Brain microvascular endothelial cell (primary cell): ENCODE measurements around the gene MELTF.

Experiments
- DNase-seq: peaks from one replicate; pipeline ENCODE4 v3.0.0-alpha.2; 2020
- H3K27ac ChIP-seq: fragments of 250-450 bp; sonication (Bioruptor Pico); 2 replicates; pipeline ENCODE4 v1.5.1; 2020; ENCODE audit warnings: mild to moderate bottlenecking, moderate library complexity
- H3K27me3 ChIP-seq: fragments of 250-450 bp; sonication (Bioruptor Pico); replicated peaks from 2 replicates; pipeline ENCODE4 v1.5.1; 2020; ENCODE audit warnings: mild to moderate bottlenecking
- H3K36me3 ChIP-seq: fragments of 250-450 bp; sonication (Bioruptor Pico); replicated peaks from 2 replicates; pipeline ENCODE4 v1.5.1; 2020; ENCODE audit warnings: mild to moderate bottlenecking
- H3K4me3 ChIP-seq: 2 replicates; pipeline ENCODE4 v1.5.1; 2011; ENCODE audit warnings: low read depth, mild to moderate bottlenecking, control low read depth, low read length, moderate library complexity
- in situ Hi-C: cut with HindIII; loops from 2 replicates; pipeline ENCODE4 v1.10.0; 2017; ENCODE audit warnings: low sequenced_read_pairs, low pct_ligation_motif_present
- TF ChIP-seq, protein P1 (sequence below): IDR thresholded peaks from 2 replicates; pipeline ENCODE4 v1.5.1; 2011; ENCODE audit warnings: low read depth, mild to moderate bottlenecking, moderate library complexity, low read length, control low read depth, inconsistent platforms; ENCODE audit errors: missing control alignments

MELTF gene

DNA sequence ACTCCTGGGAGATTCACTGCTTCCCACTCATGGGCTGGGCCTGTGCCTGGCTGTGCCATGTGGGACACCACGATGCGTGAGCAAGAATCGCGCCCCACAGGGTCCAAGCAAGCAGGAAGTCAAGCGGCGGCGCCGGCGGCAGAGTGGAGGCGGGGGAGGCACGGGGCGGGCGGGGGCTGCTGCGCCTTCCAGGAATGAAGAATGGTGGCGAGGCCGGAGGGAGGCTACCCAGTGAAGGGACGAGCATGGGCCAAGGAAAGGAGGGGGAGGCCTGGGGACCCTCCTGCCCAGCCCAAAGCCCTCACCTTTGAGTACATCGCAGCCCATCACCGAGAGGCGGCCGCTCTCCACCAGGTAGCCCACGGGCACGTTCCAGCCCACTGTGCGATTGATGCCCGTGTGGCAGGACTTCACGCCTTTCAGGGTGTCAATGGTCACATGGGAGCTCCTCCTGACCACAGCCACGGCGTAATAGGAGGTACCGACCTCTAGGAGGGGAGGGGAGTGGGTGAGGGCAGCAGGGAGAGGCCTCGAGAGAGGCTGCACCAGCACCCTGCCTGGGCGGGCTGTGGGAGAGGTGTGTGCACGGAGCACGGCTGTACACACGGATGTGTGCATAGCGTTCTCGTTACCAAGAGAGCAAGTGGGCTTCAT is 5.5 kb downstream of the MELTF start:
- in situ Hi-C loops = no loop called here
- TF ChIP-seq, protein P1, sequence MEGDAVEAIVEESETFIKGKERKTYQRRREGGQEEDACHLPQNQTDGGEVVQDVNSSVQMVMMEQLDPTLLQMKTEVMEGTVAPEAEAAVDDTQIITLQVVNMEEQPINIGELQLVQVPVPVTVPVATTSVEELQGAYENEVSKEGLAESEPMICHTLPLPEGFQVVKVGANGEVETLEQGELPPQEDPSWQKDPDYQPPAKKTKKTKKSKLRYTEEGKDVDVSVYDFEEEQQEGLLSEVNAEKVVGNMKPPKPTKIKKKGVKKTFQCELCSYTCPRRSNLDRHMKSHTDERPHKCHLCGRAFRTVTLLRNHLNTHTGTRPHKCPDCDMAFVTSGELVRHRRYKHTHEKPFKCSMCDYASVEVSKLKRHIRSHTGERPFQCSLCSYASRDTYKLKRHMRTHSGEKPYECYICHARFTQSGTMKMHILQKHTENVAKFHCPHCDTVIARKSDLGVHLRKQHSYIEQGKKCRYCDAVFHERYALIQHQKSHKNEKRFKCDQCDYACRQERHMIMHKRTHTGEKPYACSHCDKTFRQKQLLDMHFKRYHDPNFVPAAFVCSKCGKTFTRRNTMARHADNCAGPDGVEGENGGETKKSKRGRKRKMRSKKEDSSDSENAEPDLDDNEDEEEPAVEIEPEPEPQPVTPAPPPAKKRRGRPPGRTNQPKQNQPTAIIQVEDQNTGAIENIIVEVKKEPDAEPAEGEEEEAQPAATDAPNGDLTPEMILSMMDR = no peak
- Histone ChIP-seq H3K4me3 (no peak overlapping the region), H3K27ac (no peak overlapping the region), H3K27me3 (no peaks in the 10 kb centered on the region), H3K36me3 (no peaks in the 10 kb centered on the region)
- DNase-seq = no peak

DNA sequence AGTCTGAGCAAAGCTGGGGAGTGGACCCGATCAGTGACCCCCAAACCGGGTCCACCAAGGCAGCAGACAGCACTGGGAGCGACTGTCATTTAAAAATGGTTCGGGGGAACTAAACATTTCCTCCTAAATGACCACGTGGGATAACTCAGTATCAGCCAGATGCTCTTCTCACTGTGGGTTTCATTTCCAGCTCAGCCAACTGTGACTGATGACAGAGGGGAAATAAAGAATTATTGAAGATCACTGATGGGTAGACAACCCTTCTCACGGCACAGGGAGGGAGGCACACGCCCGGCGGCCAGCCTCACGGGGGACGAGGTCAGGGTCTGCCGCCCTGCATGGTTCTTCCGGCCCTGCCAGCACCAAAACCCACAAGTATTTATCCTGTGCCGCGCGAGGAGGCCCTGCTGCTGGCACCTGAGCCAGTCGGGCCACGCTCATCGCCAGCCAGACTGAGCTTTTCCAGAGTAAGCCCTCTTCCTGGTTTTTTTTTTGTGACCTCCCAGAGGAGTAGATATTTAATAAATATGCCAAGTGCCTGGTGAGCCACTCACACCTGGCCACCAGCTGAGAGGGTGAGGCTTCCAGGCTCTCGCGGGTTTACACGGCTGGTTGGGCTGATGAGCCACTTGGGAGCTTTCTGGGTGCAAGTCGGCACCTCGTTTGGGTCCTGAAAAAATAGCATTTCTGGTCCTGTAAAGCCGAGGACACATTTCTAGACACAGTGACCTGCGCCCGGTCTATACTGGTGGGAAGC is 6.2 kb downstream of the MELTF start:
- Histone ChIP-seq H3K27ac (no peak overlapping the region), H3K36me3 (no peaks in the 10 kb centered on the region), H3K27me3 (no peaks in the 10 kb centered on the region), H3K4me3 (no peak overlapping the region)
- in situ Hi-C loops = no loop called here
- no peak for DNase-seq
- TF ChIP-seq, protein P1 = no peak

DNA sequence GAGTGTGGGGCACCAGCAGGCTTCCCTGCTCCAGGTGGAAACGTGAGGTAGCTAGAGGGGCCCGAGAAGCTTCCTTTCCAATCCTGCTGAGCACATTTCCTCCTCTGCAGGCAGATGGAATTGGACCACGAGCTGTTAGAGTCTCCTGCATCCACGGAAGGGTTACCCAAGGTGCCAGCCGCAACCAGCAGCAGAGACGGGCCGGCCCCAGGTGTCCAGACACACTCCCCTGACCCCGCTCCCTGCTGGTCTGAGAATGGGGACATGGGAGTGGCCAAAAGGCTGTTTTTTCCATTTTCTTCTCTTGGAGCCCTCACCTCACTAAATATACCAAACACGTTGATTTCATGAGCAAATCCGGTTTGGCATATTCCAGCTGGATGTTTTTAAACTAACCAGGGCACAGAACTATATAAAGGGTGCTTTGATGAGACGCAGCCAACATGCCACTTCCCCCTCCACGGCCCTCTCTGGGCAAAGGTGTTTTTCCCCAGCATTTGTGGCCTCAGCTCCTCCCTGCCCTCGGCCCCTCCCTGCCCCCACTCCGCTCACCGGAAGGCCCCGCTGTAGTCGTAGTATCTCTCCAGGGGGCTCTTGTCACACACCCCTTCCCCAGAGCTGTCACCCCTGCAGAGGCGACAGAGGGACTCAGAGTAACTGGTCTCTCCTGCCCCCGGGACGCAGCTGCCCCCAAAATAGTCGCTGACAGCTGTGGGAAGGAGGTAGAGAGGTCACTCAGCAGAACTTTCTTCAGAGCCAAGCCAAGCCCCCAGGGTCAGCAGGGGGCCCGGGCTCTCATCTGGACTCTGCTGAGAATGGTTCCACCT is 7.0 kb downstream of the MELTF start:
- H3K4me3 ChIP-seq = no peak overlapping the region
- H3K36me3 ChIP-seq = no peaks in the 10 kb centered on the region
- in situ Hi-C loops = no loop called here
- no peak for DNase-seq
- no peaks in the 10 kb centered on the region for H3K27me3 ChIP-seq
- H3K27ac ChIP-seq = no peak overlapping the region
- TF ChIP-seq, protein P1 = no peak

DNA sequence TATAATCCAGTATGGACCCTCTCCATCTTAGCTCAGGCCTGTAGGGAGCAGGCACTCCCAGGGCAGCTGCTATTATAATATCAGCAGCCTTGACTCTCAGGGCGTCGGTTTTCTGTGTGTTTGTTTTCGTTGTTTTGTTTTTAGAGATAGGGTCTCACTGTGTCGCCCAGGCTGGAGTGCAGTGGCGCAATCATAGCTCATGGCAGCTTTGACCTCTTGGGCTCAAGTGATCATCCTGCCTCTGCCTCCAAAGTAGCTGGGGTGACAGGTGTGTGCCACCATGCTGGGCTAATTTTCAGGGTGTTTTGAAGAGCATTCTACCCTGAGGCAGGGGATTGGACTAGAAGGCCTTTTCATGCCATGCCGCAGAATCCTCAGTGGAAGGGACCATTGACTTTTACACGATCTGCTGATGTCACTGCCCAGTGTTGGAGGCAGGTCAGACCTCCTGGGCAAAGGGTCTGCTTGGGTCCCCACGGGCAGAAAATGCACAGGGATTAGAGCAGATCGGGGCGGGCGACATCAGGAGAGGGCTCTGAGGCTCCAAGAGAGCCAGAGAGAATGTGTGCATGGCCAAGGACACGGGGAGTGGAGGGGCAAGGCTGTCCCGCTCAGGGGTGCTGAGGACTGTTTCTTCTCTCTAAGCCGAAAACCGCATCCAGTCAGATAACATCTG is 7.8 kb downstream of the MELTF start:
- Histone ChIP-seq H3K36me3 (no peaks in the 10 kb centered on the region), H3K4me3 (no peak overlapping the region), H3K27ac (no peak overlapping the region), H3K27me3 (no peaks in the 10 kb centered on the region)
- in situ Hi-C loops = no loop called here
- DNase-seq = no peak
- TF ChIP-seq, protein P1 = no peak

DNA sequence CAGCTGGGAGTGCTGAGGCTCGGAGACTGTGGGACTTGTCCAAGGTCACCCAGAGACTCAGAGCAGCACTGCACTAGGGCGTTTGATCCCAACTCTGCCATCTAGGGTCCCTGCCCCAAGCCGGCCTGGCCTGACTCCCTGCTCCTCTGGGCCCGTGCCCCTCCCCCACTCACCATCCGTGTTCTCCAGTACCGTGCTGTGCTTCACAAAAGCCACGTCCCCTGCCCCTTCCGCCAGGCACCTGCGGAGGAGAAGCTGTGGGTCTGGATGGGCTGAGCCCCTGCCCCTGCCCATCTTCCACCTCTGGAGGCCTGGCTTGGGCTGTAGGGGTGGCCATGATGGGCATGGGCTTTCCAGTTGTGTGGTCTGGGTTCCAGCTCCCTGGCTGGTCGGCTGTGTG is 8.4 kb downstream of the MELTF start:
- Histone ChIP-seq H3K27ac (no peak overlapping the region), H3K27me3 (no peaks in the 10 kb centered on the region), H3K4me3 (no peak overlapping the region), H3K36me3 (no peaks in the 10 kb centered on the region)
- in situ Hi-C loops = no loop called here
- no peak for DNase-seq
- TF ChIP-seq, protein P1 = no peak
